DND-41 (cell line): ENCODE measurements around the gene ANXA10.
"Not testable (repeated sequence)": the region's sequence is repeated elsewhere in the genome, so short reads cannot be mapped to it uniquely, and the experiment has no call there.

Experiments
- CTCF ChIP-seq: IDR thresholded peaks from 2 replicates; pipeline ENCODE4 v1.5.1; 2012; ENCODE audit warnings: borderline replicate concordance, low read length, moderate library complexity, mild to moderate bottlenecking; ENCODE audit not compliant: poor library complexity, severe bottlenecking; ENCODE audit errors: extremely low read depth
- EZH2 ChIP-seq: IDR thresholded peaks from 3 replicates; pipeline ENCODE4 v1.6.1; 2012; ENCODE audit warnings: borderline replicate concordance, low read depth, mild to moderate bottlenecking, moderate library complexity, low read length, inconsistent platforms; ENCODE audit not compliant: severe bottlenecking

DNA sequence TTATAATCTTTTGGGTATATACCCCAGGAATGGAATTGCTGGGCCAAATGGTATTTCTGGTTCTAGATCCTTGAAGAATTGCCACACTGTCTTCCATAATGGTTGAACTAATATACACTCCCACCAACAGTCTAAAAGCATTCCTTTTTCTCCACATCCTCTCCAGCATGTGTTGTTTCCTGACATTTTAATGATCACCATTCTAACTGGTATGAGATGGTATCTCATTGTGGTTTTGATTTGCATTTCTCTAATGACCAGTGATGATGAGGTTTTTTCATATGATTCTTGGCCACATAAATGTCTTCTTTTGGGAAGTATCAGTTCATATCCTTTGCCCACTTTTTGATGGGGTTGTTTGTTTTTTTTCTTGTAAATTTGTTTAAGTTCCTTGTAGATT is 121.2 kb downstream of the ANXA10 start:
- TF ChIP-seq CTCF, EZH2: not testable (repeated sequence)
